ENCODE measurements around the gene IGSF21.

IGSF21 gene

DNA sequence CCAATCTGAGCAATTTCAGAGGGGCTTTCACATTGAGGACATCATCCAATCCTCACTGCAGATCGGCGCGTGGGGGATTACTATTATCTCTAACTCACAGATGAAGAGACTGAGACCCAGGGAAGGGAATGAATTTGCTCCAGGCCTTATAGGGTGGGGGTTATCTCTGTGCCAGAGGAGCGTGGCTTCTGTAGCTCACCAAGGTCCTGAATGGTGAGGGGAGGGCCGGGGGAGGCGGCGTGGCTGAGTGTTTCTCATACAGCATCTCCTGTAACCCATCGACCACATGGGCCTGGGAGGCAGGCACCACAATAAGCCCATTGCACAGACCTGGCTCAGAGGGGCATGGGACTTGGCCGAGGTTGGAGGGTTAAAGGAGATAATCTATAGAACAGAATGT, 230.2 kb downstream of the IGSF21 start:
- Histone ChIP-seq H3K27me3 (ENCODE audit: low read depth) (no peaks in the 10 kb centered on the region), H3K4me3 (no peak overlapping the region), H3K36me3 (replicated peaks) (no peaks in the 10 kb centered on the region), H3K4me1 (no peaks in the 10 kb centered on the region), H3K9me3 (no peaks in the 10 kb centered on the region)
- DNase-seq (ENCODE audit: low spot score in 2 of 2) = no peak
- in situ Hi-C loops (cut with MboI; ENCODE audit: low sequenced_read_pairs) = no loop called here

DNA sequence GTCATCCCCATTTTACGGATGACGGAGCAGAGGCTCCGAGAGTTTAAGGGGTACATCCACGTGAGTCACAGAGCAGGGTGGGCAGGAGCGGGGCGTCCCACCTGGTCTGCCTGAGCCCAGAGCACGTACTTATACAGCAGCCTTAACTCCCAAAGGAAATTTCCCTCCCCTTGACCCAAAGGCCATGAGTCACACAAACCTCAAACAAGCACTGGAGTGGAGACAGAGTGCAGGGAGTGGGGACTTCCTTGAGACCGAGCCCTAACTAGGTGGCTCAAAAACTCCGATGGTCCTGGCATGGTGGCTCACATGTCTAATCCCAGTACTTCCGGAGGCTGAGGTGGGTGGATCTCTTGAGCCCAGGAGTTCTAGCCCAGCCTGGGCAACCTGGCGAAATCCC, 231.6 kb downstream of the IGSF21 start:
- in situ Hi-C loops (cut with MboI; ENCODE audit: low sequenced_read_pairs) = no loop called here
- Histone ChIP-seq H3K9me3 (no peaks in the 10 kb centered on the region), H3K36me3 (replicated peaks) (no peaks in the 10 kb centered on the region), H3K4me3 (no peak overlapping the region), H3K27me3 (ENCODE audit: low read depth) (no peaks in the 10 kb centered on the region), H3K4me1 (no peaks in the 10 kb centered on the region)
- DNase-seq (ENCODE audit: low spot score in 2 of 2) = no peak

DNA sequence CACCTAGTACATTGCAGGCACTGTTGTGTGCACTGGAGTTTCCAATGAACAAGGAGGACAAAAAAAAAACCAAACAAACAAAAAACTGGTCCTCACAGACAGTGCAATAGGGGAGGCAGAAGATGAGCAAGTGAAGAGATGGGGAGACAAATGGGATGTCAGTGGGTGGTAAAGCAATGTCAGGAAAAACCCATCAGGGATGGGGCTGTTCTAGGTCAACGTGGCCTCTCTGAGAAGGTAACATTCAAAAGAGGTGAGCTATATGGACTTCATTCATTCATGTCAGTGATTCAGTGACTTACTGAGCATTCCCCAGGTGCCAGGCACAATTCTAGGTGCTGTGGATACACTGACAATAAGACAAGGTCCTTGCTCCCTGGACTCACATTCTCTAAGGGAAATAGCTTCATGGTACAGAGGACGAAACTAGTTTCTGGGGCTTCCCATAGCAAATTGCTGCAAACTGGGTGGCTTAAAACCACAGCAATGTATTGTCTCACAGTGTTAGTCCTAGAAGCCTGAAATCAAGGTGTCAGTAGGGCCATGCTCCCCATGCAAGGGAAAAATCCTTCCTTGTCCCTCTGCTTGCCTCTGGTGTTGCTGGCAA, 232.7 kb downstream of the IGSF21 start:
- no peaks in the 10 kb centered on the region for H3K9me3 ChIP-seq
- in situ Hi-C loops (cut with MboI; ENCODE audit: low sequenced_read_pairs) = no loop called here
- H3K27me3 ChIP-seq (ENCODE audit: low read depth) = no peaks in the 10 kb centered on the region
- H3K4me1 ChIP-seq = no peaks in the 10 kb centered on the region; the same call in 1 of the 2 replicates
- no peak overlapping the region for H3K4me3 ChIP-seq
- no peak for DNase-seq (ENCODE audit: low spot score in 2 of 2)
- H3K36me3 ChIP-seq (replicated peaks) = no peaks in the 10 kb centered on the region

DNA sequence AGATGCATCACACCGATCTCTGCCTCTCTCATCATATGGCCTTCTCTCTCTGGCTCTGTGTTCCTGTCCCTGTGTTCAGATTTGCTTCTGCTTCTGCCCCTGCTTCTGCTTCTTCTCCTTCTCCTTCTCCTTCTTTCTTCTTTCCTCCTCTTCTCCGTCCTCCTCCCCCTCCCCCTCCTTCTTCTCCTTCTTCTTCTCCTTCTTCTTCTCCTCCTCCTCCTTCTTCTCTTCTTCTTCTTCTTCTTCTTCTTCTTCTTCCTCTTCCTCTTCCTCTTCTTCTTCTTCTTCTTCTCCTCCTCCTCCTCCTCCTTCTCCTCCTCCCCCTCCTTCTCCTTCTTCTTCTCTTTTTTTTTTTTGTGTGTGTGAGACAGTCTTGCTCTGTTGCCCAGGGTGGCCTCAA, 233.2 kb downstream of the IGSF21 start:
- H3K9me3 ChIP-seq = no peaks in the 10 kb centered on the region
- DNase-seq (ENCODE audit: low spot score in 2 of 2) = no peak
- H3K36me3 ChIP-seq (replicated peaks) = no peaks in the 10 kb centered on the region
- H3K4me3 ChIP-seq = no peak overlapping the region
- no peaks in the 10 kb centered on the region for H3K27me3 ChIP-seq (ENCODE audit: low read depth)
- no peaks in the 10 kb centered on the region; the same call in 1 of the 2 replicates for H3K4me1 ChIP-seq
- in situ Hi-C loops (cut with MboI; ENCODE audit: low sequenced_read_pairs) = no loop called here

DNA sequence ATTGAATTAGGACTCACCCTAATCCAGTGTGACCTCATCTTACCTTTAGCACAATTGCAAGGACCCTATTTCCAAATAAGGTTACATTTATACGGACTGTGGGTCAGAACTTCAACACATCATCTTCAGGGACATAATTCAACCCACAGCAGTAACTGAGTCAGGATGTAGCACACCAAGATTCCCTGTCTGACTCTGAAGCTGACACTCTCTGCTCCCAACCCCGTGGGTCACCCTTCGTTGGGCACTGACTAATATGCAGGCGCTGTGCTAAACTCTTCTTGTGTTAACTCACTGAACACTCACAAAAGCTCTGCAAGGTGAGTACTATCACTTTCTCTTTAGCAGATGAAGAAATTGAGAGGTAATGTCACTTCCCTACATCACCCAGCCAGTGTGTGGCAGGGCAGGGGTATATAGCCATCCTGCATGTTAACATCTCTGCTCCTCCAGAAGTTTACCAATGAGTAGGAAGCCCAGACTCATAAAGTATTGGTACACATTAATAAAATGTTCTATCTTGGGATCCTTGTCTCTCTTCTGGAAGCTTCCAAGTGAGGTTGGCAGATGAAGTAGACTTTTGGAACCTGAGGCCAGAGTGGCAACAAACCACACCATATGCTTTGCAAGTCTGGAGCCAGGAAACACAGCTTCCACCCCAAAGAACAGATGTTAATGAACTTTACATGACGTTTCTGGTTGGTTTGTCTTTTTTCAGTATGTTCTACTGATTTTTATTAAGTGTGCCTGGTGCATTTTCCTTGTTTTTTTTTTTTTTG, 233.9 kb downstream of the IGSF21 start:
- Histone ChIP-seq H3K4me1 (no peaks in the 10 kb centered on the region; the same call in 1 of the 2 replicates), H3K36me3 (replicated peaks) (no peaks in the 10 kb centered on the region), H3K27me3 (ENCODE audit: low read depth) (no peaks in the 10 kb centered on the region), H3K9me3 (no peaks in the 10 kb centered on the region), H3K4me3 (no peak overlapping the region)
- in situ Hi-C loops (cut with MboI; ENCODE audit: low sequenced_read_pairs) = no loop called here
- DNase-seq (ENCODE audit: low spot score in 2 of 2) = no peak

DNA sequence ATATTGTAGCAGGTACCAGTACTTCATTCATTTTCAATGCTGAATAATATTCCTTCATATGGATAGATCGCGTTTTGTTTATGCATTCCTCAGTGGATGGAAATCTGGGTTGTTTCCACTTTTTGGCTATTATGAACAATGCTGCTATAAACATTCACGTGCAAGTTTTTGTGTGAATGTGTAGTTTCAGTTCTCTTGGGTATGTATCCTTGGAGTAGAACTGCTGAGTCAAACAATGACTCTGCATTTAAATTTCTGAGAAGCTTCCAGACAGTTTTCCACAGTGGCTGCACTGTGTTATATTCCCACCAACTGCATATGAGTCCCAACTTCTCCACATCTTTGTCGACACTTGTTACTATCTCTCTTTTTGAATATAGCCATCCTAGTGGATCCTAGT, 235.1 kb downstream of the IGSF21 start:
- no peak for DNase-seq (ENCODE audit: low spot score in 2 of 2)
- H3K27me3 ChIP-seq (ENCODE audit: low read depth) = no peaks in the 10 kb centered on the region
- in situ Hi-C loops (cut with MboI; ENCODE audit: low sequenced_read_pairs) = no loop called here
- no peaks in the 10 kb centered on the region for H3K36me3 ChIP-seq (replicated peaks)
- no peaks in the 10 kb centered on the region for H3K9me3 ChIP-seq
- H3K4me3 ChIP-seq = no peak overlapping the region
- no peaks in the 10 kb centered on the region; the same call in 1 of the 2 replicates for H3K4me1 ChIP-seq

DNA sequence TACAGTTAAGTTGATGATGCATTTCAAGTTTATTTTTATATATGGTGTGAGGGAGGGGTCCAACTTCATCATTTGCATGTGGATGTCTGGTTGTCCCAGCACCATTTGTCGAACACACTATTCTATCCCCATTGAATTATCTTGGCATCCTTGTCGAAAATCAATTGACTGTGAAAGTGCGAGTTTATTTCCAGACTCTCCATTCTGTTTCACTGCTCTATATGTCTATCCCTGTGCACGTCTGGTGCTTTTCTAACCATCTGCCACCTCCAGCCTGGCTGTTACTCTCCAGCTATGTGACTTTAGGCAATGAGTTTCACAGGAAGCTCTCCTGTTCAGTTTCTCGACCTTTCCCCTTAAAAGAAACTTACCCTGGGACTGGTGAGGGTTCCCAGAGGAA, 236.0 kb downstream of the IGSF21 start:
- Histone ChIP-seq H3K4me1 (peaks cover 2% of the 10 kb centered on the region), H3K36me3 (replicated peaks) (no peaks in the 10 kb centered on the region), H3K27me3 (ENCODE audit: low read depth) (no peaks in the 10 kb centered on the region), H3K4me3 (no peak overlapping the region), H3K9me3 (no peaks in the 10 kb centered on the region)
- in situ Hi-C loops (cut with MboI; ENCODE audit: low sequenced_read_pairs) = no loop called here
- DNase-seq (ENCODE audit: low spot score in 2 of 2) = no peak

DNA sequence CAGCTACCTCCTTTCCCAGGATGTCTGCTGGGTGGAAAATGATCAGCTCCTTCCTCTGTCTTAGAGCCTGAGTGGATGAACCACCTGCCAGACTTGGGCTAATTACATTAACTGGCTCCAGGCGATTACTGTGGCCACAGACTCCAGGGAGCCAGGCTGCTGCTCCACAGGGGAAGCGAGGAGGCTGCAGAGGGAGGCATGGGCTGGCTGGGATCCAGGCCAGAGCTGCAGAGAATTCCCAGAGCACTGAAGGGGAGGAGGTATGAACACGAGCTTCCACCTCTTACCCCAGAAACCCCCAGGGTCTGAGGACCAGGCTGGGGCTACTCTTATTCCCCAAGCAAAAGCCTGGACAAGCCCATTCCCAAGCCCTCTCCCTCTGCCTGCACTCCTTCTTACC, 237.2 kb downstream of the IGSF21 start:
- H3K4me3 ChIP-seq = no peak overlapping the region
- H3K9me3 ChIP-seq = no peaks in the 10 kb centered on the region
- peaks cover 4% of the 10 kb centered on the region for H3K4me1 ChIP-seq
- in situ Hi-C loops (cut with MboI; ENCODE audit: low sequenced_read_pairs) = no loop called here
- H3K36me3 ChIP-seq (replicated peaks) = no peaks in the 10 kb centered on the region
- DNase-seq (ENCODE audit: low spot score in 2 of 2) = peak in 1 of 2 experiments; percentile 45
- no peaks in the 10 kb centered on the region for H3K27me3 ChIP-seq (ENCODE audit: low read depth)

DNA sequence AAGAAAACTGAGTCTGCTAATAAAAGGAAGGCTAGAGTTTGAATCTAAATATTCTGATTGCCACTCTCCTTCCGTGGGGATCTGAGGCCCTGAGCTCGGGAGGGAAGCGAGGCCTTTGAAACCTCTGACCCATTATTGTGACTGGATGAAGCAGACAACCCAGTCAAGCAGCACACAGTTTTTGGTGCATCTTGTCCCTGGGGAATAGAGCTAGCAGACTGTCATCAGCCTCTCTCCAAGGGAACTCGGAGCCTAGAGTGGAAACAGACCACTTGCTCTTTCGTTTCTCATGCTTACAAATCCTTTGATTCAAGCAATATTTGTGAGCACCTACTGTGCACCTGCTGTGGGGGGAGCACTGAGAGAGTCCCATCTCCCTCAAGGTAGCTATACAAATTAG, 240.0 kb downstream of the IGSF21 start:
- no peak overlapping the region for H3K4me3 ChIP-seq
- H3K9me3 ChIP-seq = no peaks in the 10 kb centered on the region
- H3K4me1 ChIP-seq = peaks cover 4% of the 10 kb centered on the region
- in situ Hi-C loops (cut with MboI; ENCODE audit: low sequenced_read_pairs) = no loop called here
- H3K36me3 ChIP-seq (replicated peaks) = no peaks in the 10 kb centered on the region
- no peak for DNase-seq (ENCODE audit: low spot score in 2 of 2)
- H3K27me3 ChIP-seq (ENCODE audit: low read depth) = no peaks in the 10 kb centered on the region

DNA sequence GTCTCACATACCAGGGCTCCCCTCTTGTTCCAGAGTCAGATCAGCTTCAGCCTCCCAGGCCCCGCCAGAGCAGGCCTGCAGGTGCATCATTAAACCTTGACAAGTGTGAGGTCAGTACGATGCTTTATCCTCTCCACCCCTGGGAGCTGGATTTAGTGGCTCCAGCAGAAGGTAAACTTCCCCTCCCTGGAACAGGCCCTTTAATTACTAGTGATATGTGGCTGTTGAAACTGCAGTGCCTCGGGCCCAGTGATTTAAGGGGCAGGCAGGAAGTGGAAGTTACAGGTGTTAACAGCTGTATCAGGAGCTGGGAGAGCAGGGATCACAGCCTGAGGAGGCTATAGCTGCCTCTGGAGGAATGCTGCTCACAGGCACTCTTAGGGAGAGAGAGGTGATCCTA, 240.8 kb downstream of the IGSF21 start:
- Histone ChIP-seq H3K36me3 (replicated peaks) (no peaks in the 10 kb centered on the region), H3K9me3 (no peaks in the 10 kb centered on the region), H3K27me3 (ENCODE audit: low read depth) (no peaks in the 10 kb centered on the region), H3K4me3 (no peak overlapping the region), H3K4me1 (peaks cover 4% of the 10 kb centered on the region)
- DNase-seq (ENCODE audit: low spot score in 2 of 2) = no peak
- in situ Hi-C loops (cut with MboI; ENCODE audit: low sequenced_read_pairs) = no loop called here

DNA sequence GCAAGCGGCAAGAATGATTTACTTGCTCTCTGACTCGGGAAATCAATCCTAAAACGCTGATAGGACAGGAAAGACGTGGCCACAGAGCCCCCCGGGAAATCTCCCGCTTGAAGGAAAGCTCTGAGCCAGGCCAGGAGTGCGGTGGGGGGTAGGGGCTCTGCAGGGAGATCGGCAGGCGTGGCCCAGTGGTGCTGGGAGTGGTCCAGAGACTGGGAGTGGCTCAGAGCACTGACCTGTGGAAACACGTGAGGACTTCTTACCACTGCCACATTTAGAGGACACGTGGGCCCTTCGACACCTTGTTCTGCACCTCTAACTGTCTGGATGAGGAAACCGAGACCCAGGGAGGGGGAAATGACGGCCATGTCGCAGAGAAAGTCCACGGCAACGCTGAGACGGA, 243.1 kb downstream of the IGSF21 start:
- in situ Hi-C loops (cut with MboI; ENCODE audit: low sequenced_read_pairs) = no loop called here
- Histone ChIP-seq H3K4me1 (peaks cover 4% of the 10 kb centered on the region), H3K4me3 (no peak overlapping the region), H3K9me3 (no peaks in the 10 kb centered on the region), H3K27me3 (ENCODE audit: low read depth) (no peaks in the 10 kb centered on the region; the same call in 1 of the 2 replicates), H3K36me3 (replicated peaks) (no peaks in the 10 kb centered on the region)
- no peak for DNase-seq (ENCODE audit: low spot score in 2 of 2)

DNA sequence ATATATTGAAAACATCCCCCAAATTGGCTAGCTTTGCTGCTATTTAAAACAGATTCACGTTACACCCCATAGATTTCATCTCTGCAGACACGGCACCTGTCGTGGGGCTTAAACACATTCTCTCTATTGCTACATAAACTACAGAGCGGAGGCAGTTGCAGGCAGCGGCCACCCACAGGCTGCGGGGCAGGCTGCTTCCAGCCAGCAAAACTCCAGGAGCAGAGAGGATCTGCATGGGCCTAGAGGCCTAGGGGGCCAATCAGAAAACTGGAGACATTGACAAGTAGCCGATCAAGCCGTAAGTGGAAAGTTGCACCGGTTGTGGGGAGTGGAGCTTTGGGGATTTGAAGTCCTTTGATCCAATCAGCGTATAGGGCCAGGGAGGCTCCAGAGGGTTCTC, 244.1 kb downstream of the IGSF21 start:
- no peaks in the 10 kb centered on the region; the same call in 1 of the 2 replicates for H3K27me3 ChIP-seq (ENCODE audit: low read depth)
- H3K4me1 ChIP-seq = peaks cover 4% of the 10 kb centered on the region
- no peak for DNase-seq (ENCODE audit: low spot score in 2 of 2)
- H3K36me3 ChIP-seq (replicated peaks) = no peaks in the 10 kb centered on the region
- H3K9me3 ChIP-seq = no peaks in the 10 kb centered on the region
- no peak overlapping the region for H3K4me3 ChIP-seq
- in situ Hi-C loops (cut with MboI; ENCODE audit: low sequenced_read_pairs) = no loop called here

DNA sequence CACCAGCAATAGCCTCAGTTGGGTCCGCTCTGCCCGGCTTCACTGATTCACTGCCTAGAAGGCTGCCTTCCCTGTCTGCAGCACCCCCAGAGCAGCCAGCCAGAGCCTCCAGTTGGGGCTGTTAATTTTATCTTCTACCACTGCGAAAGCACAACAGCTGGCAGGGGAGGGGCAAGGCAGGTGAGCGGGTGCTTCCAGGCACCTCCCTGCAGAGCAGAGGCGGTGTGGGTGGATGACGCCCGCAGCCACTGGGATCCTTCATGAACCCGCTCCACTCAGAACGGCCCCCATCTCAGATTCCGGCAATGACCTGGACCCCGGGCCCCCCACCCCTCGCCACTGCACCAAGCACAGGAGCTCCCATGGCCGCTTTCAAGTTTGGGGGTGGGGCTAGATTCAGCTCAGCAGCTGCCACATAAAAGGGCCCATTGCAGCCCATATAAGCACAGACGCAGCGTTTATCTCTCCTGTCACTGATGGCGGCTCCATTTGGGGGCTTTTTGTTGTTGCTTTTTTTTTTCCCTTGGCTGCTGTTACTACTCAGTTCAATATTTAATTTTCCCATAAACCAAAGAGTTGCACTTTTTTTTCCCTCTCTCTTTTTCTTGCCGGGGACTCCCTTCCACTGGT, 245.2 kb downstream of the IGSF21 start:
- peaks cover 4% of the 10 kb centered on the region; the same call in 1 of the 2 replicates for H3K27me3 ChIP-seq (ENCODE audit: low read depth)
- no peak overlapping the region for H3K4me3 ChIP-seq
- H3K9me3 ChIP-seq = no peaks in the 10 kb centered on the region
- H3K4me1 ChIP-seq = peaks cover 4% of the 10 kb centered on the region
- no peak for DNase-seq (ENCODE audit: low spot score in 2 of 2)
- in situ Hi-C loops (cut with MboI; ENCODE audit: low sequenced_read_pairs) = no loop called here
- H3K36me3 ChIP-seq (replicated peaks) = no peaks in the 10 kb centered on the region

DNA sequence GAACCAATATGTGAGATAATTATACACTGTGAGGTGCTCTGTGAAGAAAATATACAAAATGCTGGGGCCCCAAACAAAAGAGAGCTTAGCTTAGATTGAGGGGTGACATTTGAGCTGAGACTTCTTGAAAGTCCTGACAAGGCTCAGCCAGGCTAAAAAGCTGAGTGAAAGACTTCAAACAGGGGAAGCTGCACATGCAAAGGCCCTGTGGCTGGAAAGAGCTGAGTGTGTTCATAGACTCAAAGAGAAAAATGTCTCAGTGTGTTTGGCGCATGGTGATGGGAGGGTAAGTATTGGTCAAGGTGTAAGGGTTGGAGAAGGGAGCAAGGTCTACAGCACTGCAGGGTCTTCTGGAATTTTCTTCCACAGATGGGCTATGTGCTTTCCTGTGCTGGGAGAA, 245.9 kb downstream of the IGSF21 start:
- H3K36me3 ChIP-seq (replicated peaks) = no peaks in the 10 kb centered on the region
- no peaks in the 10 kb centered on the region for H3K9me3 ChIP-seq
- H3K27me3 ChIP-seq (ENCODE audit: low read depth) = peaks cover 6% of the 10 kb centered on the region; the same call in 1 of the 2 replicates
- H3K4me1 ChIP-seq = peaks cover 2% of the 10 kb centered on the region
- H3K4me3 ChIP-seq = no peak overlapping the region
- in situ Hi-C loops (cut with MboI; ENCODE audit: low sequenced_read_pairs) = no loop called here
- no peak for DNase-seq (ENCODE audit: low spot score in 2 of 2)

Data from HAP-1 (cell line).